ENCODE data around the gene FOXRED2. TPM values are rescaled to one million over a fixed set of nuclear protein-coding genes. Genes with fewer than 3 reads are reported as not detected.
A peak's percentile ranks its signal among the peaks of the same experiment; 100 is the strongest.

FOXRED2 gene
- total and polyA plus RNA-seq, 2 donors, result 2.5 to 3.4 TPM

DNA sequence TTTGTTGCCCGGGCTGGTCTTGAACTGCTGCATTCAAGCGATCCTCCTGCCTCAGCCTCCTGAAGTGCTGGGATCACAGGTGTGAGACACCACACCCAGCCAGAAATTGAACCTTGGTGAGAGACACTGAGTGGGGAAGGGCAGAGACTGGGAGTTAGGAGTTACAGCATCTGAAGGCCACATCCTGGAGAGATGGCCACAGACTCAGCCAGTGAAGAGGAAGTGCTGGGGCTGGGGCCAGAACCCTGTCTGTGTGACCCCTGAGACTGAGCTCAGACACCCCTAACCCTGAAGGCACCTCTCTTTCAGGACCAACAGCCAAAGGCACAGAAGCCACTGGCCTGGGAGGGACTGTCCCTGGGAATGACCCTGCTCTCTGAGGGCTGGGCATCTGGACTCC, 59.2 kb downstream of the FOXRED2 start:
- Histone ChIP-seq H3K36me3 (ENCODE audit: control insufficient read depth in 2 of 2, insufficient read depth in 2 of 2, low read length in 1 of 2) (no peaks in the 10 kb centered on the region), H3K27ac (ENCODE audit: low read depth in 1 of 2, low read length in 1 of 2) (no peak overlapping the region), H3K27me3 (ENCODE audit: control insufficient read depth in 2 of 2, insufficient read depth in 1 of 2, low read length in 1 of 2) (no peaks in the 10 kb centered on the region), H3K4me1 (ENCODE audit: control insufficient read depth in 2 of 2, insufficient read depth in 2 of 2, low read length in 2 of 2) (peaks cover 25 to 57% of the 10 kb centered on the region in 2 donors), H3K9me3 (ENCODE audit: control insufficient read depth in 2 of 2, insufficient read depth in 1 of 2, low read length in 1 of 2) (peaks cover 0 to 15% of the 10 kb centered on the region in 2 donors), H3K4me3 (ENCODE audit: low read length in 2 of 2) (no peak overlapping the region)
- DNase-seq (ENCODE audit: low read depth in 6 of 9, low spot score in 9 of 9), result no peak
- 98% methylated on average over 2 of the region's 2 CpGs for WGBS

DNA sequence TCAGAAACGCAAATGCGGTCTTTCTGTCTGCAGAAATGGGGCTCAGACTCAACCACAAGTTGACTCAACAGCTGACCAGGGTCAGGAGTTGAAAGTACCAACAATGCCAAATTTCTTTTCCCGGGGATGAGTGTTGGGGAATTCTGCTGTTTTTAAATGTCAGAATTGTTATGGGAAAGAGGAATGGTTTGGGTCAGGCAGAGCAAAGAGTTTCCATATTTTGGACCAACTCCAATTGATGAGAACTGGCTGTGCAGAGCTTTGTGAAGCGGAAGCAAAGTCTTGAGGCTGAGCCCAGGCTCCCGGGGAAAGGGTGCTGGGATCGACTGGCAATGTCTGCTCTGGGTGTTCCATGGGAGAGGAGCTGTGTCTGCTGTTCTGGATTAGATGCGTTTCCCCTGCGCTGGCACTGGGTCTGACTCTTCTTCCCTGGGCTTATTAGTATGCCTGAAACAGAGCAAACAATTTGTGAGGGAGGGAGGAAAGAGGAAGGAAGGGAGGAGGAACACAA, 61.6 kb downstream of the FOXRED2 start:
- no peak overlapping the region for H3K4me3 ChIP-seq (ENCODE audit: low read length in 2 of 2)
- peaks cover 0 to 11% of the 10 kb centered on the region in 2 donors for H3K9me3 ChIP-seq (ENCODE audit: control insufficient read depth in 2 of 2, insufficient read depth in 1 of 2, low read length in 1 of 2)
- DNase-seq (ENCODE audit: low read depth in 6 of 9, low spot score in 9 of 9), result no peak
- no peak overlapping the region for H3K27ac ChIP-seq (ENCODE audit: low read depth in 1 of 2, low read length in 1 of 2)
- no peaks in the 10 kb centered on the region for H3K27me3 ChIP-seq (ENCODE audit: control insufficient read depth in 2 of 2, insufficient read depth in 1 of 2, low read length in 1 of 2)
- peaks cover 9 to 38% of the 10 kb centered on the region in 2 donors for H3K4me1 ChIP-seq (ENCODE audit: control insufficient read depth in 2 of 2, insufficient read depth in 2 of 2, low read length in 2 of 2)
- WGBS, result 94% methylated on average over 8 of the region's 8 CpGs
- no peaks in the 10 kb centered on the region for H3K36me3 ChIP-seq (ENCODE audit: control insufficient read depth in 2 of 2, insufficient read depth in 2 of 2, low read length in 1 of 2)

DNA sequence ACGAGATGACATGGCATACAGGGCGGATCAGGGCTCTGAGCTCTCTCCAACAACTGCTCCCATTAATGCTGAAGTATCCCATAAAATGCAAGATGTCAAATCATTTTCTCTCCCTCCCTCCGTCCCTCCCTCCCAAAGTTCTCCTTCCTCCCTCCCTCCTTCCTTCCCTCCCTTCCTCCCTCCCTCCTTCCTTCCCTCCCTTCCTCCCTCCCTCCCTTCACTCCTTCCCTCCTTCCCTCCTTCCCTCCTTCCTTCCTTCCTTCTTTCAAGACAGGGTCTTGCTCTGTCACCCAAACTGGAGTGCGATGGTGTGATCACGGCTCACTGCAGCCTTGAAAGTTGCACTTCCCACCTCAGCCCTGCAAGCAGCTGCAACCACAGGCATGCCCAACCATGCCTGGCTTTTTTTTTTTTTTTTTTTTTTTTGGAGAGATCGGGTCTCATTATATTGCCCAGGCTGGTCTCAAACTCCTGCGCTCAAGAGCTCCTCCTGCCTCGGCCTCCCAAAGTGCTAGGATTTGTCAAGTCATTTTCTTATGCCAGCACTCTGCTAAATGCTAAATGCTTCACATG, 63.6 kb downstream of the FOXRED2 start:
- Histone ChIP-seq H3K27me3 (ENCODE audit: control insufficient read depth in 2 of 2, insufficient read depth in 1 of 2, low read length in 1 of 2) (no peaks in the 10 kb centered on the region), H3K4me3 (ENCODE audit: low read length in 2 of 2) (no peak overlapping the region), H3K27ac (ENCODE audit: low read depth in 1 of 2, low read length in 1 of 2) (no peak overlapping the region), H3K9me3 (ENCODE audit: control insufficient read depth in 2 of 2, insufficient read depth in 1 of 2, low read length in 1 of 2) (peaks cover 0 to 11% of the 10 kb centered on the region in 2 donors), H3K4me1 (ENCODE audit: control insufficient read depth in 2 of 2, insufficient read depth in 2 of 2, low read length in 2 of 2) (peaks cover 9 to 19% of the 10 kb centered on the region in 2 donors), H3K36me3 (ENCODE audit: control insufficient read depth in 2 of 2, insufficient read depth in 2 of 2, low read length in 1 of 2) (no peaks in the 10 kb centered on the region)
- DNase-seq (ENCODE audit: low read depth in 6 of 9, low spot score in 9 of 9), result peak in 1 of 9 donors; percentile 63
- 73% methylated on average over 8 of the region's 8 CpGs for WGBS

GRCh38 chr22:36442506-36443197, 64.2 kb downstream of the FOXRED2 start:
- H3K27me3 ChIP-seq (ENCODE audit: control insufficient read depth in 2 of 2, insufficient read depth in 1 of 2, low read length in 1 of 2), result no peaks in the 10 kb centered on the region
- no peak overlapping the region for H3K27ac ChIP-seq (ENCODE audit: low read depth in 1 of 2, low read length in 1 of 2)
- peaks cover 9 to 16% of the 10 kb centered on the region in 2 donors for H3K4me1 ChIP-seq (ENCODE audit: control insufficient read depth in 2 of 2, insufficient read depth in 2 of 2, low read length in 2 of 2)
- H3K9me3 ChIP-seq (ENCODE audit: control insufficient read depth in 2 of 2, insufficient read depth in 1 of 2, low read length in 1 of 2), result peaks cover 0 to 9% of the 10 kb centered on the region in 2 donors
- WGBS, result 95% methylated on average over 12 of the region's 12 CpGs
- no peak overlapping the region for H3K4me3 ChIP-seq (ENCODE audit: low read length in 2 of 2)
- H3K36me3 ChIP-seq (ENCODE audit: control insufficient read depth in 2 of 2, insufficient read depth in 2 of 2, low read length in 1 of 2), result no peaks in the 10 kb centered on the region
- no peak for DNase-seq (ENCODE audit: low read depth in 6 of 9, low spot score in 9 of 9)

- WGBS, result 97% methylated on average over 8 of the region's 8 CpGs
- H3K36me3 ChIP-seq (ENCODE audit: control insufficient read depth in 2 of 2, insufficient read depth in 2 of 2, low read length in 1 of 2), result no peaks in the 10 kb centered on the region
- no peaks in the 10 kb centered on the region for H3K27me3 ChIP-seq (ENCODE audit: control insufficient read depth in 2 of 2, insufficient read depth in 1 of 2, low read length in 1 of 2)
- peaks cover 27 to 30% of the 10 kb centered on the region in 2 donors for H3K4me1 ChIP-seq (ENCODE audit: control insufficient read depth in 2 of 2, insufficient read depth in 2 of 2, low read length in 2 of 2)
- H3K4me3 ChIP-seq (ENCODE audit: low read length in 2 of 2), result no peak overlapping the region
- no peak overlapping the region for H3K27ac ChIP-seq (ENCODE audit: low read depth in 1 of 2, low read length in 1 of 2)
- peaks cover 0 to 13% of the 10 kb centered on the region in 2 donors for H3K9me3 ChIP-seq (ENCODE audit: control insufficient read depth in 2 of 2, insufficient read depth in 1 of 2, low read length in 1 of 2)
- no peak for DNase-seq (ENCODE audit: low read depth in 6 of 9, low spot score in 9 of 9)
Measured at GRCh38 chr22:36440429-36441002, 66.3 kb downstream of the FOXRED2 start.

DNA sequence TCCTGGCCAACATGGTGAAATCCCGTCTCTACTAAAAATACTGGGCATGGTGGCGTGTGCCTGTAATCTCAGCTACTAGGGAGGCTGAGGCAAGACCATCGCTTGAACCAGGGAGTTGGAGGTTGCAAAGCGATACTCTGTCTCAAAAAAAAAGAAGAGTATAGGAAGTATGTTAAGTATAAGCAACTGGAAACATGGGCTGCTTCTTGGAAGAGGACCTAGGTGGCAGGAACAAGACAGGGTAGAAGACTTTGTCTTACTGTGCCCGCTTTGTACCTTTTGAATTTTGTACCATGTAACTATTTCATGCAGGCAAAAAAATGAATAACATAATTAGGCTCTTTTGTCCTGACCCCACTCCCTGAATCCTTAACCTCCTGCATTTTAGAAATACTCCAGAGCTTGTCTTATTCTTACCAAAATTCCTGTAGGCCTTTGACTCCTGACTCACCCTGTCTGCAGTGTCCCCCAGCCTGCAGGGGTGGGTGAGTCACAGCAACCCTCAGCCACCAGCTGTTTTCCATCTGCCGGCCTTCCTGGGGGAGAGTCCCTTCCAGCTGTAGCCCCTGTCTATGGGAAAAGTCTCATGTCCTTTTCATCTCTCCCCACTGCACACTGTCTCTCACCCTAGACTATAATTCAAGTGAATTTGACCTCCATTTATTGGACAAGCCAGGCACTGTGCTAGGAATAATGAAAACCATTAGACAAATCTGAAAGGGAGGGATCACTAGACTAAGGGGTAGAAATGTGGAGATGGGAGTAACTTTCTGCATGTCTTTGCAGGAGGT, 67.2 kb downstream of the FOXRED2 start:
- Histone ChIP-seq H3K4me1 (ENCODE audit: control insufficient read depth in 2 of 2, insufficient read depth in 2 of 2, low read length in 2 of 2) (peaks cover 29 to 38% of the 10 kb centered on the region in 2 donors), H3K27me3 (ENCODE audit: control insufficient read depth in 2 of 2, insufficient read depth in 1 of 2, low read length in 1 of 2) (no peaks in the 10 kb centered on the region), H3K27ac (ENCODE audit: low read depth in 1 of 2, low read length in 1 of 2) (no peak overlapping the region), H3K4me3 (ENCODE audit: low read length in 2 of 2) (no peak overlapping the region), H3K36me3 (ENCODE audit: control insufficient read depth in 2 of 2, insufficient read depth in 2 of 2, low read length in 1 of 2) (no peaks in the 10 kb centered on the region), H3K9me3 (ENCODE audit: control insufficient read depth in 2 of 2, insufficient read depth in 1 of 2, low read length in 1 of 2) (peaks cover 0 to 12% of the 10 kb centered on the region in 2 donors)
- 98% methylated on average over 6 of the region's 6 CpGs for WGBS
- DNase-seq (ENCODE audit: low read depth in 6 of 9, low spot score in 9 of 9), result no peak

Other genes starting within 250 kb of the FOXRED2 start
- gene MYH9, start 119.1 kb downstream of the FOXRED2 start, total RNA-seq, result 123 TPM
- 155 TPM for gene MYH9, start 119.1 kb downstream of the FOXRED2 start, polyA plus RNA-seq
- gene TXN2, start 25.4 kb downstream of the FOXRED2 start, total RNA-seq, result 40.7 TPM
- 68.7 TPM for gene TXN2, start 25.4 kb downstream of the FOXRED2 start, polyA plus RNA-seq
- gene EIF3D, start 22.1 kb upstream of the FOXRED2 start, total RNA-seq, result 267 TPM
- gene EIF3D, start 22.1 kb upstream of the FOXRED2 start, polyA plus RNA-seq, result 185 TPM
- gene CACNG2, start 196.7 kb upstream of the FOXRED2 start, total RNA-seq, result 0.14 TPM
- 0.02 TPM for gene CACNG2, start 196.7 kb upstream of the FOXRED2 start, polyA plus RNA-seq